Common myeloid progenitor, CD34-positive (primary cell): ENCODE measurements around the gene RERE.
"Not testable (repeated sequence)": the region's sequence is repeated elsewhere in the genome, so short reads cannot be mapped to it uniquely, and the experiment has no call there.

Source experiments
- CTCF ChIA-PET: fragments of 350-600 bp; sonication (Branson Sonifier 250); formaldehyde crosslinking; loops from one replicate; lab custom pipeline; 2021; ENCODE audit warnings: antibody characterized with exemption; lab: Charles Lee
- POLR2A ChIA-PET: fragments of 350-600 bp; sonication (Branson Sonifier 250); formaldehyde crosslinking; loops from one replicate; lab custom pipeline; 2021; ENCODE audit warnings: antibody characterized with exemption; lab: Charles Lee
- DNase-seq, 3 donors: peaks; one replicate each; pipeline versions ENCODE4 v3.0.0 to v3.0.0-alpha.2; 2013
- H3K27ac ChIP-seq, 2 experiments: 1 replicate in 1 of 2; 2 replicates in 1 of 2; pipeline ENCODE4 v1.7.0; 2013; ENCODE audit warnings: inconsistent platforms in 2 of 2, low read length in 2 of 2, mild to moderate bottlenecking in 2 of 2, low read depth in 1 of 2, moderate library complexity in 1 of 2; ENCODE audit not compliant: severe bottlenecking in 2 of 2, insufficient read depth in 1 of 2, poor library complexity in 1 of 2
- H3K27me3 ChIP-seq, 5 experiments: replicated peaks in 2 of 5; 1 replicate in 3 of 5; 2 replicates in 2 of 5; pipeline versions ENCODE4 v1.6.1 to v1.7.0; 2013; ENCODE audit warnings: low read length in 4 of 5, mild to moderate bottlenecking in 2 of 5, moderate library complexity in 2 of 5, inconsistent platforms in 1 of 5; ENCODE audit not compliant: insufficient read depth in 5 of 5, control insufficient read depth in 4 of 5
- H3K36me3 ChIP-seq, 4 experiments: 1 replicate in 2 of 4; 2 replicates in 2 of 4; pipeline versions ENCODE4 v1.6.1 to v1.7.0; 2013; ENCODE audit warnings: low read length in 3 of 4, control low read depth in 1 of 4, mild to moderate bottlenecking in 1 of 4; ENCODE audit not compliant: control insufficient read depth in 4 of 4, insufficient read depth in 4 of 4
- H3K4me1 ChIP-seq, 4 experiments: 1 replicate in 3 of 4; 2 replicates in 1 of 4; pipeline versions ENCODE4 v1.6.1 to v1.7.1; 2013; ENCODE audit warnings: low read length in 3 of 4, mild to moderate bottlenecking in 3 of 4, control low read depth in 1 of 4, inconsistent platforms in 1 of 4, moderate library complexity in 1 of 4; ENCODE audit not compliant: control insufficient read depth in 4 of 4, insufficient read depth in 4 of 4; ENCODE audit errors: control extremely low read depth in 1 of 4
- H3K4me3 ChIP-seq, 7 experiments: 1 replicate in 4 of 7; 2 replicates in 3 of 7; pipeline versions ENCODE4 v1.5.1 to v1.7.0; 2013; ENCODE audit warnings: mild to moderate bottlenecking in 7 of 7, low read length in 6 of 7, moderate library complexity in 6 of 7, inconsistent platforms in 2 of 7, low read depth in 2 of 7, control low read depth in 1 of 7; ENCODE audit not compliant: insufficient read depth in 4 of 7, control insufficient read depth in 1 of 7; ENCODE audit errors: extremely low read depth in 1 of 7
- H3K9me3 ChIP-seq, 5 experiments: 1 replicate in 4 of 5; 2 replicates in 1 of 5; pipeline versions ENCODE4 v1.6.1 to v1.7.1; 2013; ENCODE audit warnings: low read length in 4 of 5, mild to moderate bottlenecking in 2 of 5, inconsistent platforms in 1 of 5, low read depth in 1 of 5, moderate library complexity in 1 of 5; ENCODE audit not compliant: control insufficient read depth in 4 of 5, insufficient read depth in 2 of 5; ENCODE audit errors: control extremely low read depth in 1 of 5
- WGBS: methylation state at CpG from one replicate; pipeline ENCODE4 v1.1.5; 2013; ENCODE audit not compliant: insufficient coverage; 5-methylcytosine and 5-hydroxymethylcytosine counted together

The RERE gene

GRCh38 chr1:8611634-8612515 is 205.6 kb downstream of the RERE start:
- POLR2A ChIA-PET, H3K4me3 ChIP-seq, H3K36me3 ChIP-seq, DNase-seq, CTCF ChIA-PET, H3K27me3 ChIP-seq, H3K9me3 ChIP-seq, H3K4me1 ChIP-seq, H3K27ac ChIP-seq: not testable (repeated sequence)
- 100% methylated on average over 1 of the region's 3 CpGs for WGBS

GRCh38 chr1:8607906-8608305 is 209.5 kb downstream of the RERE start:
- no peaks in the 10 kb centered on the region for H3K9me3 ChIP-seq
- peaks cover 0 to 11% (median 3%) of the 10 kb centered on the region in 4 experiments for H3K4me1 ChIP-seq
- ChIA-PET CTCF (interaction anchor here (1.4 to 2.4 kb wide), 3 partner anchors 29 to 63 kb away, joined by 3 to 7 read pairs (median 3); no protein-coding TSS in a partner anchor), POLR2A (interaction anchor here (0.7 kb wide), 1 partner anchor 19 kb away, joined by 3 read pairs; no protein-coding TSS in a partner anchor)
- no peak overlapping the region for H3K4me3 ChIP-seq
- no peak overlapping the region for H3K27ac ChIP-seq
- peaks cover 0 to under 1% (median 0%) of the 10 kb centered on the region in 4 experiments for H3K36me3 ChIP-seq
- no peak for DNase-seq
- no peaks in the 10 kb centered on the region for H3K27me3 ChIP-seq
- 94% methylated on average over 2 of the region's 5 CpGs for whole genome bisulfite sequencing

- Histone ChIP-seq H3K9me3 (no peaks in the 10 kb centered on the region), H3K27ac (no peak overlapping the region), H3K27me3 (no peaks in the 10 kb centered on the region), H3K4me3 (peak overlapping the region in 1 of 7 experiments; percentile 34), H3K36me3 (no peaks in the 10 kb centered on the region), H3K4me1 (peaks cover 0 to 13% (median 4%) of the 10 kb centered on the region in 4 experiments)
- POLR2A ChIA-PET, result no interaction called here
- CTCF ChIA-PET, result interaction anchor here (0.9 to 1.6 kb wide), 3 partner anchors 13 to 43 kb away, joined by 3 to 5 read pairs (median 4); no protein-coding TSS in a partner anchor
- 0% methylated on average over 1 of the region's 7 CpGs for WGBS
- peak; percentile 24 to 67 (median 63) for DNase-seq
Measured at GRCh38 chr1:8604041-8604945, 213.1 kb downstream of the RERE start.

DNA sequence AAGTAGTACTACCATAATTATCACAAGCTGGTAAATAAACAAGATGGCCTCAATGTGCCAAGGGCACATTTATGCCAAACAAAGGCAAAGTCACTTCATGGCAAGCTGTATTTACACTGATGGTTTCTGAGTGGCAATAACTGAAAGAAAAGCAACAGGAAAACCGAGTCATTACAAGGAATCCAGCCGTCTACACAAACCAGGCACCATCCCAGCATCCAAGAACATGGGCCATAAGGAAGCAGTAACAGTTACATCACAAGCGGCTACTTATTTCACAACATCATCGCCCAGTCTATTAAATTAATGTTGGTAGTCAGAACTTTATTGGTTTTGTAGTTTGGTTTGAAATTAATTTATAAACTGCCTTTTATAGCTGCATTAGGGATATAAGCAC is 214.2 kb downstream of the RERE start:
- Histone ChIP-seq H3K9me3 (no peaks in the 10 kb centered on the region), H3K27ac (no peak overlapping the region), H3K27me3 (no peaks in the 10 kb centered on the region), H3K4me1 (peaks cover 0 to 13% (median 4%) of the 10 kb centered on the region in 4 experiments), H3K36me3 (peaks cover 0 to 2% (median under 1%) of the 10 kb centered on the region in 4 experiments), H3K4me3 (no peak overlapping the region)
- WGBS, result 90% methylated on average over 2 of the region's 4 CpGs
- POLR2A ChIA-PET, result no interaction called here
- DNase-seq, result no peak
- CTCF ChIA-PET, result interaction anchor here (0.7 to 1.6 kb wide), 4 partner anchors 36 to 282 kb away, joined by 3 to 5 read pairs (median 4); no protein-coding TSS in a partner anchor

DNA sequence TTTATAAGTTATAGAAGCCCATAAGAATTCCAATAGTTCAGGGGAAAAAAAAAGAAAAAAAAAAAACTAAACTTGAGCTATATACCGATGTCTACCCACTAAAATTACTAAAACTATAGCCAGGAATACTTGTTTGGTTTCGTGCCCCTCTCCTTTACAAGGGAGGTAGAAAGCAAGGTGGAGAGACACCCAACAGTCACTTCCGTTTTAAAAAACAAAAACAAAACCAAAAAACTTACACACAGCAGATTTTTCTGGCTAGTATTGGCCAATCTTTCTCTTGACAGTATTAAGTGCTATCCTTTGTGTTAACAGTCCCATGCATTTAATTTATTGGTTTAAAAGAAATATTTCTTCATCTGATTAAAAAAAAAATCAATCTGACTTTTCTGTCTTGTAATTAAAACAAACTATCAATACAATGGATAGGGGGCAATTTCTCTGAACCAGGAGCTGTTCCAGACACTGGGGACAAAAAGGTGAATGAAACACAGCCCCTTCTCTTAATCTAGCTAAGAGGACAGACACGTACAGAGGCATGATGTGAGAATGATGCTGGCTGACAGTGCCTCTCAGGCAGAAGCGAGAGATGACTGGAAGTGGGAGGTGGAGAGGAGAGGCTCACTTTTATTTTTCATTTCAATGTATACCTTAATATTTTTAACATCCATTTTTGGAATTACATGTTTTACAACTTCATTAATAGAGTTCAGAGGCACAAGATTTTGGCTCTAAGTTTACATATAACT is 214.8 kb downstream of the RERE start:
- H3K9me3 ChIP-seq, result no peaks in the 10 kb centered on the region

DNA sequence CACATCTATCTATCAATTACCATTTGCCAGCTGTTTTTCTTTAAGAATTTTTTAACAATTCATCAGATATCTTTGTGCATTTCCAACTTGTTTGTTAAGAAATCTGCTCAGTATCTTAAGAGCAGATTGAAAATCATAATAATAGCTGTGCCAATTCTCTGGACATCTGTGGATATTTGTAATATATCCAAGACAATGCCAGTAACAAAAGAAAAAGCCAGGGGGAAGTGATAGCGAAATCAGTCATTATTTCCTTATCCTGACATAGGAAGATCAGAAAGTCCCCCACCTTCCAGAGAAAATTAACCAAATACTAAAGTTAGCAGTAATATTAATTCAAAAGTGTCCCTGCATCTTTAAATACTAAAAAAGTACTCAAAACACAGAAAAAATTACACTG is 217.1 kb downstream of the RERE start:
- CTCF ChIA-PET, result interaction anchor here (1.2 kb wide), 1 partner anchor 30 kb away, joined by 3 read pairs; no protein-coding TSS in a partner anchor

More for the DNA sequence above, 214.8 kb downstream of the RERE start:
- WGBS, result no CpG with 5 or more reads among the region's 5 CpGs
- ChIA-PET POLR2A (no interaction called here), CTCF (interaction anchor here (0.7 to 1.3 kb wide), 4 partner anchors 36 to 282 kb away, joined by 3 to 4 read pairs (median 3); no protein-coding TSS in a partner anchor)
- H3K36me3 ChIP-seq, result peaks cover 3 to 4% (median 3%) of the 10 kb centered on the region in 4 experiments
- DNase-seq, result peak in 2 of 3 donors; percentile 22 to 25
- H3K4me1 ChIP-seq, result peaks cover 0 to 13% (median 4%) of the 10 kb centered on the region in 4 experiments
- H3K27me3 ChIP-seq, result no peaks in the 10 kb centered on the region
- no peak overlapping the region for H3K4me3 ChIP-seq
- H3K27ac ChIP-seq, result no peak overlapping the region

More for the DNA sequence above, 217.1 kb downstream of the RERE start:
- DNase-seq, result no peak
- Histone ChIP-seq H3K4me3 (no peak overlapping the region), H3K9me3 (no peaks in the 10 kb centered on the region), H3K4me1 (peaks cover 0 to 13% (median 4%) of the 10 kb centered on the region in 4 experiments), H3K36me3 (peaks cover 3 to 4% (median 3%) of the 10 kb centered on the region in 4 experiments), H3K27ac (no peak overlapping the region), H3K27me3 (no peaks in the 10 kb centered on the region)
- POLR2A ChIA-PET, result no interaction called here
- no CpG with 5 or more reads among the region's 1 CpG for WGBS
